ENCODE results near the gene AIFM3.

Gene AIFM3

DNA sequence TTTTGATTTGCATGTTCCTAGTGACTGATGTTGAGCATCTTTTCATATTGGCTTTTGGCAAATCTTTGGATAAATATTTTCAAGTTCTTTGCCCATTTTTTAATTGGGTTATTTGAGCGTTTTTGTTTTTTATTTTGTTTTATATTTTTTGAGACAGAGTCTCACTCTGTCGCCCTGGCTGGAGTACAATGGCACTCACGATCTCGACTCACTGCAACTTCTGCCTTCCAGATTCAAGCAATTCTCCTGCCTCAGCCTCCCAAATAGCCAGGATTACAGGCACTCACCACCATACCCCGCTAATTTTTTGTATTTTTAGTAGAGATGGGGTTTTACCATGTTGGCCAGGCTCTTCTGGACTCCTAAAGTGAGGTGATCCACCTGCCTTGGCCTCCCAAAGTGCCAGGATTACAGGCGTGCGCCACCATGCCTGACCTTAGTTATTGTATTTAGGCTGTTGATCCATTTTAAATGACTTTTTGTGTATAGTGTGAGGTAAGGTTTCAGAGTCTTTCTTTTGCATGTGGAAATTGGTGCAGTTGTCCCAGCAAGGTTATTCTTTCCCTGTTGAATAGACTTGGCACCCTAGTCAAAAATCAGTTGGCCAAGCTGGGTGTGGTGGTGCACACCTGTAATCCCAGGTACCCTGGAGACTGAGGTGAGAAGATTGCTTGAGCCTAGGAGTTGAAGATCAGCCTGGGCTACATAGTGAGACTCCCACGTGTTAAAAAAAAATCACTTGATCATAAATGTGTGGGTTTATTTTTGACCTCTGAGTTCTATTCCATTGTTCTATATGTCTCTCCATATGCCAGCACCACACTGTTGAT is 23.7 kb upstream of the AIFM3 start:
- no peak for ATAC-seq

GRCh38 chr22:20944042-20944441 is 23.0 kb upstream of the AIFM3 start:
- ATAC-seq: no peak

More for the DNA sequence above, 23.7 kb upstream of the AIFM3 start:
- TF ChIP-seq PPARA (CRISPR knock-in tag; IDR thresholded peaks at IDR 0.05; ENCODE audit: borderline replicate concordance) (no peak), TOX (CRISPR knock-in tag; IDR thresholded peaks at IDR 0.05; ENCODE audit: borderline replicate concordance) (no peak), BACH2 (CRISPR knock-in tag; IDR thresholded peaks at IDR 0.05; ENCODE audit: borderline replicate concordance) (no peak)

DNA sequence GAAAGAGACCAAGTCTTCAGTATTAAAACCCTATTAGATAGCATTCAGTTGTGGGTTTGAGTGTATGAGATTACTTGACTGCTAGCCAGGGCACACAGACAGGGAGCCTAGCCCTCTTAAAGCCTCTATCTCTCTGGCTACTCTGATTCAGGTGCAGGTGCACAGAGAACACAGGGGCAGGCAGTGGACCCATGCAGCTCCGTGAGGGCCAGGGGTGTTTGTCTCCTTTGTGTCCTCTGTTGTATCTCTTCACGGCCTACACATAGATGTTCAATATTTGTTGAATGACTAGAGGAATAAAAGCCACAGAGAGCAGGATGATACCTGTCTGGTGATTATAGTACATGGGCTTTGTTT is 21.5 kb upstream of the AIFM3 start:
- ATAC-seq: no peak; the same call in 1 of the 3 replicates
- TF ChIP-seq POU6F1 (CRISPR knock-in tag; IDR thresholded peaks at IDR 0.05; ENCODE audit: borderline replicate concordance, low read depth) (no peak), PPARA (CRISPR knock-in tag; IDR thresholded peaks at IDR 0.05; ENCODE audit: borderline replicate concordance) (no peak), ISL1 (CRISPR knock-in tag; IDR thresholded peaks at IDR 0.05) (no peak), ARNTL (CRISPR knock-in tag; IDR thresholded peaks at IDR 0.05; ENCODE audit: borderline replicate concordance, low read depth) (no peak), BACH2 (CRISPR knock-in tag; IDR thresholded peaks at IDR 0.05; ENCODE audit: borderline replicate concordance) (no peak), OSR1 (CRISPR knock-in tag; IDR thresholded peaks at IDR 0.05) (no peak), SNAI2 (CRISPR knock-in tag; IDR thresholded peaks at IDR 0.05) (no peak), ZFP3 (CRISPR knock-in tag; IDR thresholded peaks at IDR 0.05) (no peak), ZNF70 (CRISPR knock-in tag; IDR thresholded peaks at IDR 0.05) (no peak), ZNF8 (CRISPR knock-in tag; IDR thresholded peaks at IDR 0.05) (no peak), TOX (CRISPR knock-in tag; IDR thresholded peaks at IDR 0.05; ENCODE audit: borderline replicate concordance) (no peak), ZC3H10 (CRISPR knock-in tag; IDR thresholded peaks at IDR 0.05) (no peak)
- TF ChIP-seq, protein P1, sequence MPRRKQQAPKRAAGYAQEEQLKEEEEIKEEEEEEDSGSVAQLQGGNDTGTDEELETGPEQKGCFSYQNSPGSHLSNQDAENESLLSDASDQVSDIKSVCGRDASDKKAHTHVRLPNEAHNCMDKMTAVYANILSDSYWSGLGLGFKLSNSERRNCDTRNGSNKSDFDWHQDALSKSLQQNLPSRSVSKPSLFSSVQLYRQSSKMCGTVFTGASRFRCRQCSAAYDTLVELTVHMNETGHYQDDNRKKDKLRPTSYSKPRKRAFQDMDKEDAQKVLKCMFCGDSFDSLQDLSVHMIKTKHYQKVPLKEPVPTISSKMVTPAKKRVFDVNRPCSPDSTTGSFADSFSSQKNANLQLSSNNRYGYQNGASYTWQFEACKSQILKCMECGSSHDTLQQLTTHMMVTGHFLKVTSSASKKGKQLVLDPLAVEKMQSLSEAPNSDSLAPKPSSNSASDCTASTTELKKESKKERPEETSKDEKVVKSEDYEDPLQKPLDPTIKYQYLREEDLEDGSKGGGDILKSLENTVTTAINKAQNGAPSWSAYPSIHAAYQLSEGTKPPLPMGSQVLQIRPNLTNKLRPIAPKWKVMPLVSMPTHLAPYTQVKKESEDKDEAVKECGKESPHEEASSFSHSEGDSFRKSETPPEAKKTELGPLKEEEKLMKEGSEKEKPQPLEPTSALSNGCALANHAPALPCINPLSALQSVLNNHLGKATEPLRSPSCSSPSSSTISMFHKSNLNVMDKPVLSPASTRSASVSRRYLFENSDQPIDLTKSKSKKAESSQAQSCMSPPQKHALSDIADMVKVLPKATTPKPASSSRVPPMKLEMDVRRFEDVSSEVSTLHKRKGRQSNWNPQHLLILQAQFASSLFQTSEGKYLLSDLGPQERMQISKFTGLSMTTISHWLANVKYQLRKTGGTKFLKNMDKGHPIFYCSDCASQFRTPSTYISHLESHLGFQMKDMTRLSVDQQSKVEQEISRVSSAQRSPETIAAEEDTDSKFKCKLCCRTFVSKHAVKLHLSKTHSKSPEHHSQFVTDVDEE (CRISPR knock-in tag; IDR thresholded peaks at IDR 0.05): no peak
- TF ChIP-seq, protein P2, sequence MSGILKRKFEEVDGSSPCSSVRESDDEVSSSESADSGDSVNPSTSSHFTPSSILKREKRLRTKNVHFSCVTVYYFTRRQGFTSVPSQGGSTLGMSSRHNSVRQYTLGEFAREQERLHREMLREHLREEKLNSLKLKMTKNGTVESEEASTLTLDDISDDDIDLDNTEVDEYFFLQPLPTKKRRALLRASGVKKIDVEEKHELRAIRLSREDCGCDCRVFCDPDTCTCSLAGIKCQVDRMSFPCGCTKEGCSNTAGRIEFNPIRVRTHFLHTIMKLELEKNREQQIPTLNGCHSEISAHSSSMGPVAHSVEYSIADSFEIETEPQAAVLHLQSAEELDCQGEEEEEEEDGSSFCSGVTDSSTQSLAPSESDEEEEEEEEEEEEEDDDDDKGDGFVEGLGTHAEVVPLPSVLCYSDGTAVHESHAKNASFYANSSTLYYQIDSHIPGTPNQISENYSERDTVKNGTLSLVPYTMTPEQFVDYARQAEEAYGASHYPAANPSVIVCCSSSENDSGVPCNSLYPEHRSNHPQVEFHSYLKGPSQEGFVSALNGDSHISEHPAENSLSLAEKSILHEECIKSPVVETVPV (CRISPR knock-in tag; IDR thresholded peaks at IDR 0.05): no peak

More at GRCh38 chr22:20944042-20944441, 23.0 kb upstream of the AIFM3 start:
- TF ChIP-seq ZNF8 (CRISPR knock-in tag; IDR thresholded peaks at IDR 0.05) (no peak), TCF4 (CRISPR knock-in tag; IDR thresholded peaks at IDR 0.05; ENCODE audit: borderline replicate concordance) (no peak), OSR1 (CRISPR knock-in tag; IDR thresholded peaks at IDR 0.05) (no peak), ESRRG (CRISPR knock-in tag; IDR thresholded peaks at IDR 0.05) (no peak), TOX (CRISPR knock-in tag; IDR thresholded peaks at IDR 0.05; ENCODE audit: borderline replicate concordance) (no peak), GLIS3 (CRISPR knock-in tag; IDR thresholded peaks at IDR 0.05) (no peak), ZFP3 (CRISPR knock-in tag; IDR thresholded peaks at IDR 0.05) (no peak), RARB (CRISPR knock-in tag; IDR thresholded peaks at IDR 0.05) (no peak), ISL1 (CRISPR knock-in tag; IDR thresholded peaks at IDR 0.05) (no peak), ZC3H10 (CRISPR knock-in tag; IDR thresholded peaks at IDR 0.05) (no peak), POU6F1 (CRISPR knock-in tag; IDR thresholded peaks at IDR 0.05; ENCODE audit: borderline replicate concordance, low read depth) (no peak)
- TF ChIP-seq, protein P2 (CRISPR knock-in tag; IDR thresholded peaks at IDR 0.05): no peak
- TF ChIP-seq, protein P1 (CRISPR knock-in tag; IDR thresholded peaks at IDR 0.05): no peak

Data from SK-N-SH treated with all-trans-retinoic acid at 6 μM for 48 hours (cell line).